Neuronal stem cell (in vitro differentiated cells): ENCODE results near the gene UBE2C.

Source experiments
- DNase-seq: peaks from one replicate; pipeline ENCODE4 v3.0.0-alpha.2; 2013; ENCODE audit warnings: low spot score
- H2AFZ ChIP-seq: one replicate; pipeline ENCODE4 v1.6.1; 2013; ENCODE audit warnings: mild to moderate bottlenecking, low read length, inconsistent platforms
- H2AK5ac ChIP-seq: 2 replicates; pipeline ENCODE4 v1.6.1; 2013; ENCODE audit warnings: low read depth, mild to moderate bottlenecking, inconsistent platforms, low read length, moderate library complexity, mixed read lengths
- H2BK120ac ChIP-seq: 2 replicates; pipeline ENCODE4 v1.6.1; 2013; ENCODE audit warnings: low read depth, mild to moderate bottlenecking, inconsistent platforms, low read length, moderate library complexity, mixed read lengths
- H2BK12ac ChIP-seq: one replicate; pipeline ENCODE4 v1.6.1; 2013; ENCODE audit warnings: low read length, inconsistent platforms
- H2BK15ac ChIP-seq: 2 replicates; pipeline ENCODE4 v1.6.1; 2013; ENCODE audit warnings: mild to moderate bottlenecking, low read length, inconsistent platforms, mixed read lengths
- H2BK5ac ChIP-seq: one replicate; pipeline ENCODE4 v1.6.1; 2013; ENCODE audit warnings: inconsistent platforms, mild to moderate bottlenecking, low read length, moderate library complexity
- H3K14ac ChIP-seq: one replicate; pipeline ENCODE4 v1.6.1; 2013; ENCODE audit warnings: low read length, inconsistent platforms
- H3K18ac ChIP-seq: 2 replicates; pipeline ENCODE4 v1.6.1; 2013; ENCODE audit warnings: low read length, inconsistent platforms
- H3K23ac ChIP-seq: 2 replicates; pipeline ENCODE4 v1.6.1; 2013; ENCODE audit warnings: low read depth, mild to moderate bottlenecking, mixed read lengths, low read length, inconsistent platforms; ENCODE audit not compliant: poor library complexity
- H3K27ac ChIP-seq: replicated peaks from 3 replicates; pipeline ENCODE4 v1.5.1; 2013; ENCODE audit warnings: low read length, inconsistent platforms
- H3K27me3 ChIP-seq, 3 experiments: 2 replicates each; pipeline ENCODE4 v1.6.1; 2013; ENCODE audit warnings: low read length in 3 of 3, mild to moderate bottlenecking in 2 of 3, inconsistent platforms in 1 of 3, low read depth in 1 of 3, mixed read lengths in 1 of 3, moderate library complexity in 1 of 3; ENCODE audit not compliant: control insufficient read depth in 3 of 3, insufficient read depth in 3 of 3
- H3K36me3 ChIP-seq, 2 donors: replicated peaks in 1 of 2; 2 replicates each; pipeline ENCODE4 v1.6.1; 2013; ENCODE audit warnings: low read length in 2 of 2; ENCODE audit not compliant: control insufficient read depth in 2 of 2, insufficient read depth in 2 of 2
- H3K4ac ChIP-seq: 2 replicates; pipeline ENCODE4 v1.6.1; 2013; ENCODE audit warnings: inconsistent platforms, mild to moderate bottlenecking, low read length, moderate library complexity
- H3K4me1 ChIP-seq, 2 donors: 1 replicate in 1 of 2; 2 replicates in 1 of 2; pipeline ENCODE4 v1.6.1; 2013; ENCODE audit warnings: low read length in 2 of 2, low read depth in 1 of 2; ENCODE audit not compliant: control insufficient read depth in 2 of 2, insufficient read depth in 1 of 2
- H3K4me2 ChIP-seq: one replicate; pipeline ENCODE4 v1.6.1; 2013; ENCODE audit warnings: mild to moderate bottlenecking, low read length, inconsistent platforms; ENCODE audit not compliant: insufficient read depth, poor library complexity, severe bottlenecking
- H3K4me3 ChIP-seq, 2 donors: 2 replicates each; pipeline ENCODE4 v1.5.1; 2013; ENCODE audit warnings: low read length in 2 of 2, mild to moderate bottlenecking in 2 of 2, inconsistent platforms in 1 of 2, moderate library complexity in 1 of 2
- H3K79me1 ChIP-seq: one replicate; pipeline ENCODE4 v1.6.1; 2013; ENCODE audit warnings: low read depth, mild to moderate bottlenecking, inconsistent platforms, low read length, moderate library complexity
- H3K9ac ChIP-seq: one replicate; pipeline ENCODE4 v1.6.1; 2013; ENCODE audit warnings: mild to moderate bottlenecking, low read depth, low read length, inconsistent platforms; ENCODE audit not compliant: poor library complexity
- H3K9me3 ChIP-seq, 2 donors: replicated peaks in 1 of 2; 2 replicates each; pipeline versions ENCODE3 to v1.6.1; 2013; ENCODE audit warnings: low read length in 2 of 2, mild to moderate bottlenecking in 2 of 2, inconsistent platforms in 1 of 2, low read depth in 1 of 2, mixed read lengths in 1 of 2, moderate library complexity in 1 of 2; ENCODE audit not compliant: control insufficient read depth in 2 of 2, insufficient read depth in 1 of 2
- H4K8ac ChIP-seq: one replicate; pipeline ENCODE4 v1.6.1; 2013; ENCODE audit warnings: low read depth, mild to moderate bottlenecking, inconsistent platforms, low read length, moderate library complexity
- H4K91ac ChIP-seq: one replicate; pipeline ENCODE4 v1.6.1; 2013; ENCODE audit warnings: low read length, low read depth, mild to moderate bottlenecking, inconsistent platforms; ENCODE audit not compliant: poor library complexity
- WGBS, 2 donors: extraction: QIAGEN DNeasy Blood & Tissue Kit; methylation state at CpG; one replicate each; pipeline ENCODE4 v1.1.7; 2013; ENCODE audit warnings: missing lambda C conversion rate in 2 of 2, mixed read lengths in 1 of 2; ENCODE audit not compliant: insufficient read length in 2 of 2, insufficient replicate concordance in 1 of 2; ENCODE audit errors: extremely low coverage in 2 of 2; 5-methylcytosine and 5-hydroxymethylcytosine counted together

The UBE2C gene

DNA sequence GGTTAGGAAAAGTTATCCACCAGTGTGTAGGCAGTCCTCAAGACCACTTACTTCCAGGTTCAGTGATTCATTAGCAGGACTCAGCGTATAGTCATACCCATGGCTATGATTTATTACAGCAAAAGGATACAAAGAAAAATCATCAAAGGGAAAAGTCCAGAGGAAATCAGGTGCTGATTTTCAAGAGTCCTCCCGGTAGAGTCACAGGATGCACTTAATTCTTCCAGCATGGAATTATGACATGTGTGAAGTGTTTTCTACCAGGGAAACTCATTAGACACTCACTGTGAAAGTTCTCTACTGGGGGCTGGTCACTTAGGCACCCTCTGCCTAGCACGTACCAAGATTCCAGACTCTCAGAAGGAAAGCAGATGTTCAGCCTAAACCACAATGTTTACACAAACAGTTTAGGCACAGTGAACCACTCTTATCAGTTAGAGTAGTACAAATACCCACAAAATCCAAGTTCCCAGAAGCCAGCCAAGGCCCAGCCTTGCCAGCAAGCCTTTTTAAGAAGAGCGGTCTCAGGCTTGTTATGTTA lies 31.0 kb upstream of the UBE2C start:
- no CpG with 5 or more reads among the region's 4 CpGs for WGBS, 2 donors
- peaks cover 0 to 15% (median 0%) of the 10 kb centered on the region in 3 experiments for H3K27me3 ChIP-seq
- no peak overlapping the region for H2BK5ac ChIP-seq
- H2AFZ ChIP-seq: peak overlapping the region; percentile 6
- H3K27ac ChIP-seq: no peak overlapping the region
- no peak overlapping the region for H3K23ac ChIP-seq
- H3K9me3 ChIP-seq: no peaks in the 10 kb centered on the region
- no peak overlapping the region for H3K4ac ChIP-seq
- no peak overlapping the region for H2BK12ac ChIP-seq
- no peak overlapping the region for H3K9ac ChIP-seq
- H4K91ac ChIP-seq: no peak overlapping the region
- no peak overlapping the region for H2BK120ac ChIP-seq
- H2AK5ac ChIP-seq: no peak overlapping the region
- H3K36me3 ChIP-seq: no peaks in the 10 kb centered on the region
- H3K79me1 ChIP-seq: no peaks in the 10 kb centered on the region
- no peak overlapping the region for H3K4me3 ChIP-seq
- H3K18ac ChIP-seq: no peak overlapping the region
- H3K4me2 ChIP-seq: no peak overlapping the region
- no peak overlapping the region for H3K14ac ChIP-seq
- no peak overlapping the region for H4K8ac ChIP-seq
- no peak overlapping the region for H2BK15ac ChIP-seq
- no peak for DNase-seq
- no peaks in the 10 kb centered on the region for H3K4me1 ChIP-seq

DNA sequence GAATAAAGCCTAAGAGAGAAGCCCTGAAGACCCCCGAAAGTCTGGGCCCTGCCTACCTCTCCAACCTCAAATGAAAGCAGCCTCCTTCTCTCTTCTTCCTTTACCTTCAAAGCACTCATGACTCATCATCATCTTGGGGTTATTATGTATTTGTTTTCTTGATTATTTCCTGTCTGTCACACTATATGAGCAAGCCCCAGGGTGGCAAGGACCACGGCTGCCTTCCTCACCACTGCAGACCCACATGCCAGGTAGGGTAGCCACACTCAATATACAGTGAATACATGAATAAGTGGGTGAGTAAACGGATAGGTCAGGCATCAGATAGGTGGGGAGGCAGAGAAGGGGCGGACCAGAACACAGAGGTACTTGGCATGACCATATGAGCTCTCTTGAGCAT lies 29.6 kb upstream of the UBE2C start:
- no peak for DNase-seq
- Histone ChIP-seq H3K4me2 (no peak overlapping the region), H3K27me3 (peaks cover 0 to 15% (median 0%) of the 10 kb centered on the region in 3 experiments), H3K9me3 (no peaks in the 10 kb centered on the region), H3K23ac (no peak overlapping the region), H3K36me3 (no peaks in the 10 kb centered on the region), H4K91ac (no peak overlapping the region), H2BK120ac (no peak overlapping the region), H3K14ac (no peak overlapping the region), H4K8ac (no peak overlapping the region), H3K4me3 (no peak overlapping the region), H2AFZ (no peak overlapping the region), H3K4me1 (no peaks in the 10 kb centered on the region), H3K4ac (no peak overlapping the region), H3K9ac (no peak overlapping the region), H3K79me1 (no peaks in the 10 kb centered on the region), H3K27ac (no peak overlapping the region), H2BK5ac (no peak overlapping the region), H3K18ac (no peak overlapping the region), H2AK5ac (no peak overlapping the region), H2BK15ac (no peak overlapping the region), H2BK12ac (no peak overlapping the region)
- no CpG with 5 or more reads among the region's 4 CpGs for WGBS, 2 donors

DNA sequence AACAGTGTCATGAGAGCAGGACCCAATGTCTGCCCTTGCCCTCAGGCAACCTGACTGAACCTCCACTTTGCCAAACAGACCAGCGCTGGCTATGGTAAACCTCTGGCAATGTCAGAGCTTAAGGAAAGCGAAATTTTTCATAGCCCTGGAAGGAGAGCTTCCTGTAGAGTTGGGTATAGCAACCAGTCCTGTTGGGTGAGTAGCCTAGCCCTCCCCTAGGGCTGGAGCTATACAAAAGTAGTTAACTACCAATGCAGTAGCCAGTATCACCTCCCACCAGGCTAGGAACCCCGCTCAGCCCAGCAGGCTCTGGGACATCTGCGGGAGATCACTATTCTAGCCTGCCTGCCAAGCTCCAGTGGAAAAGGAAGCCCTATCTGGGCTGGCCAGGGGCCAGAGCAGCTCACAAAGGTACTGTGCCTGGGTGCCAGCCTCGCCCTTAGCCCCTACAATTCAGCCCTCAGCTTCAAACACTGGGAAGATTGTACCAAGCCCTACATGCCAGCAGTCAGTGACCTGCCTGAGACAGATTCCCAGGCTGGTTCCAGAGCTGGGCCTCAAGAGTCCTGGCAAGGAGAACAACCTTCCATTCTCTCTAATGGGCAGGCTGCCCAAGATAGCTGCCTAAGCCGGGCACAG lies 28.7 kb upstream of the UBE2C start:
- Histone ChIP-seq H4K8ac (no peak overlapping the region), H3K18ac (no peak overlapping the region), H2BK120ac (no peak overlapping the region), H3K27me3 (peaks cover 0 to 15% (median 0%) of the 10 kb centered on the region in 3 experiments), H3K4me3 (no peak overlapping the region), H3K27ac (no peak overlapping the region), H3K4me1 (no peaks in the 10 kb centered on the region), H3K23ac (no peak overlapping the region), H3K9me3 (no peaks in the 10 kb centered on the region), H2AFZ (no peak overlapping the region), H3K14ac (no peak overlapping the region), H3K36me3 (no peaks in the 10 kb centered on the region), H3K4me2 (no peak overlapping the region), H3K9ac (no peak overlapping the region), H2BK5ac (no peak overlapping the region), H4K91ac (no peak overlapping the region), H2BK12ac (no peak overlapping the region), H3K79me1 (no peaks in the 10 kb centered on the region), H2BK15ac (no peak overlapping the region), H2AK5ac (no peak overlapping the region), H3K4ac (no peak overlapping the region)
- WGBS, 2 donors: no CpG with 5 or more reads among the region's 6 CpGs
- DNase-seq: no peak

DNA sequence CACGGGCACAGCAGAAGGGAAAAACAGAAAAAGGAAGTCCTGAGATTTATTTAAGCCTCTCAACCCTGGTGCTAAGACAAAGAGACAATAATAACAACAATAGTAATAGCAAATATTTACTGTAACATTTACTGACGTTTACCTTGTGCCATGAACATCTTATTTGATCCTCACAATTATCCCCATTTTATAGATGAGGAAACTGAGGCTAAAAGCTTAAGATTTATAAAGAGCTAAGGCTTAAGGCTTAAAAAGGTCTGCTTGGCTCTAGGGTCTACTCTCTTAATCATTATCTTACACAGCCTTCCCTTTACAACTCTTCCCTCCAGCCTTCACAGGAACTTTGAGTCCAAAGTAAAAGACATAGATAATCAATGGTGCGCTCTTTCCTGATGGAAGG lies 24.1 kb upstream of the UBE2C start:
- H3K14ac ChIP-seq: no peak overlapping the region
- no peak overlapping the region for H2BK5ac ChIP-seq
- no peaks in the 10 kb centered on the region for H3K9me3 ChIP-seq
- H3K4me1 ChIP-seq: peaks cover 8 to 9% of the 10 kb centered on the region in 2 donors
- no peak overlapping the region for H2AK5ac ChIP-seq
- H3K79me1 ChIP-seq: peaks cover 6% of the 10 kb centered on the region
- no peak overlapping the region for H3K9ac ChIP-seq
- no peak overlapping the region for H3K4me2 ChIP-seq
- H2BK120ac ChIP-seq: no peak overlapping the region
- H2AFZ ChIP-seq: no peak overlapping the region
- H3K23ac ChIP-seq: no peak overlapping the region
- H3K27ac ChIP-seq: no peak overlapping the region
- no peak overlapping the region for H2BK12ac ChIP-seq
- H3K27me3 ChIP-seq: peaks cover 0 to 2% (median 0%) of the 10 kb centered on the region in 3 experiments
- H3K4me3 ChIP-seq: no peak overlapping the region
- WGBS, 2 donors: no CpG with 5 or more reads among the region's 3 CpGs
- no peak overlapping the region for H4K8ac ChIP-seq
- H2BK15ac ChIP-seq: no peak overlapping the region
- no peak overlapping the region for H3K4ac ChIP-seq
- no peak overlapping the region for H4K91ac ChIP-seq
- H3K18ac ChIP-seq: no peak overlapping the region
- no peak for DNase-seq
- no peaks in the 10 kb centered on the region for H3K36me3 ChIP-seq
